Caco-2 (cell line): ENCODE data around the gene PDZD2. TPM values are rescaled to one million over a fixed set of nuclear protein-coding genes. Genes with fewer than 3 reads are reported as not detected.
"Not testable (repeated sequence)": the region's sequence is repeated elsewhere in the genome, so short reads cannot be mapped to it uniquely, and the experiment has no call there.

Experiments
- BruUV-seq: library from RNA; stranded (reverse); fragments of 400-500 nt; replicated peaks from 2 replicates; lab custom pipeline; 2021; lab: Mats Ljungman, UMichigan
- CTCF ChIA-PET: fragments of 300-600 bp; sonication (Branson Sonifier 250); formaldehyde crosslinking; loops from one replicate; lab custom pipeline; 2022; ENCODE audit warnings: antibody characterized with exemption; lab: Charles Lee
- POLR2A ChIA-PET: fragments of 300-600 bp; sonication (Branson Sonifier 250); formaldehyde crosslinking; loops from one replicate; lab custom pipeline; 2022; ENCODE audit warnings: antibody characterized with exemption; lab: Charles Lee
- DNase-seq, 2 experiments: peaks; one replicate each; pipeline versions ENCODE4 v3.0.0 to v3.0.0-alpha.2; 2020 to 2022
- H3K27me3 ChIP-seq: replicated peaks from 2 replicates; pipeline ENCODE4 v1.6.0; 2011; ENCODE audit warnings: low read length; ENCODE audit not compliant: control insufficient read depth, insufficient read depth
- H3K36me3 ChIP-seq: 2 replicates; pipeline ENCODE4 v1.5.1; 2011; ENCODE audit warnings: low read length; ENCODE audit not compliant: control insufficient read depth, insufficient read depth
- H3K4me1 ChIP-seq: fragments of 250-450 bp; sonication (Bioruptor Pico); 2 replicates; pipeline ENCODE4 v1.5.1; 2020; ENCODE audit warnings: mild to moderate bottlenecking
- H3K4me3 ChIP-seq: 2 replicates; pipeline ENCODE4 v1.5.1; 2011; ENCODE audit warnings: low read depth, mild to moderate bottlenecking, control low read depth, low read length
- H3K9me3 ChIP-seq: fragments of 250-450 bp; sonication (Bioruptor Pico); 2 replicates; pipeline ENCODE4 v1.5.1; 2020; ENCODE audit warnings: mild to moderate bottlenecking, moderate library complexity
- H3K27ac Mint-ChIP-seq: one replicate; pipeline ENCODE4 v1.8.0; 2022; ENCODE audit warnings: mixed read lengths; ENCODE audit not compliant: unreplicated experiment
- H3K27me3 Mint-ChIP-seq: one replicate; pipeline ENCODE4 v1.8.0; 2022; ENCODE audit warnings: mixed read lengths; ENCODE audit not compliant: insufficient read depth, unreplicated experiment
- H3K36me3 Mint-ChIP-seq: one replicate; pipeline ENCODE4 v1.8.0; 2022; ENCODE audit warnings: mild to moderate bottlenecking, mixed read lengths; ENCODE audit not compliant: insufficient read depth, unreplicated experiment
- H3K4me1 Mint-ChIP-seq: one replicate; pipeline ENCODE4 v1.8.0; 2022; ENCODE audit warnings: low read depth, mixed read lengths; ENCODE audit not compliant: unreplicated experiment
- H3K4me3 Mint-ChIP-seq: one replicate; pipeline ENCODE4 v1.8.0; 2022; ENCODE audit warnings: mild to moderate bottlenecking, moderate library complexity, mixed read lengths; ENCODE audit not compliant: unreplicated experiment
- H3K9me3 Mint-ChIP-seq: one replicate; pipeline ENCODE4 v1.8.0; 2022; ENCODE audit warnings: mixed read lengths; ENCODE audit not compliant: unreplicated experiment
- CTCF ChIP-seq, 2 experiments: fragments of 200-600 bp in 1 of 2; IDR thresholded peaks; 1 replicate in 1 of 2; 2 replicates in 1 of 2; pipeline versions ENCODE4 v1.5.1 to v1.8.0; 2011 to 2022; ENCODE audit warnings: antibody characterized with exemption in 1 of 2, control low read depth in 1 of 2, inconsistent platforms in 1 of 2, low read depth in 1 of 2, low read length in 1 of 2, mild to moderate bottlenecking in 1 of 2, moderate library complexity in 1 of 2; ENCODE audit not compliant: insufficient read depth in 1 of 2, severe bottlenecking in 1 of 2, unreplicated experiment in 1 of 2
- intact Hi-C: fragments of 100-400 bp; cut with micrococcal nuclease; formaldehyde crosslinking; loops from one replicate; pipeline ENCODE4 v1.10.0; 2022; ENCODE audit not compliant: unreplicated experiment
- total RNA-seq: library from RNA; stranded (reverse); gene quantifications from 2 replicates; pipeline ENCODE4 v1.2.3, GENCODE V29; 2022

PDZD2 gene
- total RNA-seq, 1 experiment from 2014 or later, result 0.16 TPM

GRCh38 chr5:32080565-32080964, 441.6 kb downstream of the PDZD2 start:
- H3K4me3 Mint-ChIP-seq, H3K36me3 Mint-ChIP-seq, CTCF ChIA-PET, DNase-seq, BruUV-seq, H3K27ac Mint-ChIP-seq, H3K4me1 Mint-ChIP-seq, H3K27me3 ChIP-seq, POLR2A ChIA-PET, H3K9me3 Mint-ChIP-seq, H3K36me3 ChIP-seq, H3K27me3 Mint-ChIP-seq, H3K4me1 ChIP-seq, H3K9me3 ChIP-seq, intact Hi-C loops, H3K4me3 ChIP-seq: not testable (repeated sequence)

GRCh38 chr5:32082701-32083100, 443.8 kb downstream of the PDZD2 start:
- Histone ChIP-seq H3K4me1 (no peaks in the 10 kb centered on the region), H3K27me3 (no peaks in the 10 kb centered on the region), H3K9me3 (no peaks in the 10 kb centered on the region), H3K36me3 (no peaks in the 10 kb centered on the region), H3K4me3 (no peak overlapping the region)
- Mint-ChIP-seq H3K27ac (no peak overlapping the region), H3K9me3 (no peaks in the 10 kb centered on the region), H3K27me3 (no peaks in the 10 kb centered on the region), H3K4me1 (no peaks in the 10 kb centered on the region), H3K4me3 (no peak overlapping the region), H3K36me3 (no peaks in the 10 kb centered on the region)
- BruUV-seq, result no TSS peak
- POLR2A ChIA-PET, result no interaction called here
- TF ChIP-seq CTCF (IDR thresholded peaks at IDR 0.05; ENCODE audit: insufficient read depth in 1 of 2, low read depth in 1 of 2, low read length in 1 of 2, severe bottlenecking in 1 of 2, unreplicated experiment in 1 of 2), result no peak
- CTCF ChIA-PET, result no interaction called here
- DNase-seq, result no peak
- intact Hi-C loops, result no loop called here

- CTCF ChIA-PET, result no interaction called here
- intact Hi-C loops, result no loop called here
- H3K9me3 ChIP-seq, result no peaks in the 10 kb centered on the region
- H3K36me3 Mint-ChIP-seq, result no peaks in the 10 kb centered on the region
- no peak for DNase-seq
- POLR2A ChIA-PET, result no interaction called here
- H3K36me3 ChIP-seq, result no peaks in the 10 kb centered on the region
- no peak overlapping the region for H3K4me3 Mint-ChIP-seq
- no peak overlapping the region for H3K27ac Mint-ChIP-seq
- no peaks in the 10 kb centered on the region for H3K4me1 Mint-ChIP-seq
- H3K4me3 ChIP-seq, result no peak overlapping the region
- no TSS peak for BruUV-seq
- TF ChIP-seq CTCF (IDR thresholded peaks at IDR 0.05; ENCODE audit: insufficient read depth in 1 of 2, low read depth in 1 of 2, low read length in 1 of 2, severe bottlenecking in 1 of 2, unreplicated experiment in 1 of 2), result no peak
- H3K4me1 ChIP-seq, result no peaks in the 10 kb centered on the region
- H3K27me3 ChIP-seq, result no peaks in the 10 kb centered on the region
- no peaks in the 10 kb centered on the region for H3K27me3 Mint-ChIP-seq
- no peaks in the 10 kb centered on the region for H3K9me3 Mint-ChIP-seq
Observed at GRCh38 chr5:32083981-32084430, 445.1 kb downstream of the PDZD2 start.
